DMS53 treated with DMSO at 0.1 percent for 48 hours (cell line): ENCODE measurements around the gene ACBD7.

Source experiments
- DNase-seq: peaks from one replicate; lab custom pipeline; 2025; ENCODE audit not compliant: unreplicated experiment; lab: John Stamatoyannopoulos, UW

Gene ACBD7

GRCh38 chr10:15088428-15089261 is at the start of gene ACBD7:
Gene ACBD7 (minus strand): TSS chr10:15088776. CDS start chr10:15088728, 48 bp downstream.
- DNase-seq, result peak; percentile 93

GRCh38 chr10:15137636-15138035 is 49.1 kb upstream of the ACBD7 start:
- DNase-seq, result no peak

GRCh38 chr10:15137036-15137359 is 48.4 kb upstream of the ACBD7 start:
- no peak for DNase-seq

GRCh38 chr10:15136129-15137035 is 47.8 kb upstream of the ACBD7 start:
- no peak for DNase-seq

- DNase-seq, result no peak
Observed at GRCh38 chr10:15131330-15131729, 42.8 kb upstream of the ACBD7 start.

- DNase-seq, result no peak
Observed at GRCh38 chr10:15124908-15125307, 36.3 kb upstream of the ACBD7 start.

- no peak for DNase-seq
Observed at GRCh38 chr10:15124190-15124589, 35.6 kb upstream of the ACBD7 start.

GRCh38 chr10:15123749-15124184 is 35.2 kb upstream of the ACBD7 start:
- DNase-seq, result no peak

GRCh38 chr10:15122477-15123030 is 34.0 kb upstream of the ACBD7 start:
- DNase-seq, result no peak

- no peak for DNase-seq
Observed at GRCh38 chr10:15121707-15122106, 33.1 kb upstream of the ACBD7 start.

- no peak for DNase-seq
Observed at GRCh38 chr10:15120523-15120922, 31.9 kb upstream of the ACBD7 start.

GRCh38 chr10:15118615-15119014 is 30.0 kb upstream of the ACBD7 start:
- DNase-seq, result no peak

GRCh38 chr10:15116225-15116624 is 27.6 kb upstream of the ACBD7 start:
- no peak for DNase-seq

GRCh38 chr10:15113766-15114165 is 25.2 kb upstream of the ACBD7 start:
- DNase-seq, result no peak

- DNase-seq, result no peak
Observed at GRCh38 chr10:15112657-15113056, 24.1 kb upstream of the ACBD7 start.

GRCh38 chr10:15106352-15107013 is 17.9 kb upstream of the ACBD7 start:
- peak; percentile 69 for DNase-seq

- DNase-seq, result no peak
Observed at GRCh38 chr10:15103513-15103912, 14.9 kb upstream of the ACBD7 start.

GRCh38 chr10:15099886-15100285 is 11.3 kb upstream of the ACBD7 start:
- DNase-seq, result no peak

- DNase-seq, result peak; percentile 96
Observed at GRCh38 chr10:15097011-15097812, 8.6 kb upstream of the ACBD7 start, which contains the start of gene RPP38. Gene RPP38 (plus strand): TSS chr10:15097355. CDS start chr10:15103315, 5,960 bp downstream.

GRCh38 chr10:15096661-15097010 is 8.1 kb upstream of the ACBD7 start:
- no peak for DNase-seq
